Endothelial cell of hepatic sinusoid (primary cell): ENCODE data around the gene ZC2HC1B.

ENCODE experiments used
- in situ Hi-C: cut with HindIII; loops from 2 replicates; pipeline ENCODE4 v1.10.0; 2017; ENCODE audit warnings: low sequenced_read_pairs

The ZC2HC1B gene

DNA sequence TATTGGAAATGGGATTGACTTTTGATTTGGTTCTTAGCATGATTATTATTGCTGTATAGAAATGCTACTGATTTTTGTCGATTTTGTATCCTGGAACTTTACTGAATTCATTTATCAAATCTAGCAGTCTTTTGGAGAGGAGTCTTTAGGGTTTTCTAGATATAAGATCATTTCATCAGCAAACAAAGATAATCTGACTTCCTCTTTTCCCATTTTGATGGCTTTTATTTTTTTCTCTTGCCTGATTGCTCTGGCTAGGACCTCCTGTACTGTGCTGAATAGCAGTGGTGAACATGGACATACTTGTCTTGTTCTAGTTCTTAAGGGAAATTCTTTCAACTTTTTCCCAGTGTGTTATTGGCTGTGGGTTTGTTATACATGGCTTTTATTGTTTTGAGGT lies 64.6 kb downstream of the ZC2HC1B start:
- in situ Hi-C loops = no loop called here

- in situ Hi-C loops = no loop called here
These were observed 65.7 kb downstream of the ZC2HC1B start for GRCh38 chr6:143929975-143930374.

GRCh38 chr6:143934331-143934730 lies 70.1 kb downstream of the ZC2HC1B start:
- in situ Hi-C loops = no loop called here

- in situ Hi-C loops = no loop called here
These were observed 70.6 kb downstream of the ZC2HC1B start for GRCh38 chr6:143934867-143935266.

DNA sequence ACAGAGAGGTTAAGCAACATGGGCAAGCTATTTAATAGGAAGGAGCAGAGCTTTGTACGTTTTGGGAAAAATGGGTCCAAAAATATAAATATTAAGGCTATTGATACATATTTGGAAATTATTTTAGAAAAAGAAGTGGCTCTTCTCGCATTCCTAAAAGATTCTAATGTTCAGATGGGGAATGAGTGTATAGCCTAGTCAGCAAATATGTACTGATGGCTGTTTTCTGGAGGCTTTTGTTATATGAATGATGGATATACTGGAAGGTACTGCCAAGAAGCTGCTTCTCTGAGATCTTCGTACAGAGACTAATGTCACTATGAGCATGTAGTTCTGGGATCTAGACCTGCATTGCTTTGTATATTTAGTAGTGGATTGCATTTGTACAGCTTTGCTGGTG lies 72.1 kb downstream of the ZC2HC1B start:
- in situ Hi-C loops = no loop called here

GRCh38 chr6:143936778-143937667 lies 72.7 kb downstream of the ZC2HC1B start:
- in situ Hi-C loops = no loop called here

- in situ Hi-C loops = no loop called here
These were observed 73.3 kb downstream of the ZC2HC1B start for GRCh38 chr6:143937668-143937970.

DNA sequence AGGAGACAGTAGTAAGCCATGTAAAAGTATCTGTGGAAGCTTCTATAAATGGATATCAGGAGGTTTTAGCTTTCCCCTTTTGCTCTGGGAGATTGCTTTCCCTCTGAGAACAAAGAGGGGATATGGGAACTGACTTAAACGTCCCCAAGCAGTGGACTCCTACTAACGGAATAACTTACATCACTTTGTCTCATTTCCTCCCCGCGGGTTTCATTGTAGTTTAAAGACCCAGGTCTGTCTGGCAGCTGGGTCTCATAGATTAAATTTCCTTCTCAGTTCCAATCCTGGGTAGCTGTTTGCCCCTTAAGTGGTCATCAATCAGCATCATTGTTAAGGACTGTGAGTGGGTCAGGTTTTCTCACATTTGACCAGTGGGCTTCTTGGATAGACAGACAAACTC lies 75.1 kb downstream of the ZC2HC1B start:
- in situ Hi-C loops = no loop called here

- in situ Hi-C loops = loop anchor here (10.0 kb wide), 1 partner anchor 65 kb away; the partner anchor contains the start of gene PLAGL1
These were observed 75.8 kb downstream of the ZC2HC1B start for GRCh38 chr6:143940011-143940597.

DNA sequence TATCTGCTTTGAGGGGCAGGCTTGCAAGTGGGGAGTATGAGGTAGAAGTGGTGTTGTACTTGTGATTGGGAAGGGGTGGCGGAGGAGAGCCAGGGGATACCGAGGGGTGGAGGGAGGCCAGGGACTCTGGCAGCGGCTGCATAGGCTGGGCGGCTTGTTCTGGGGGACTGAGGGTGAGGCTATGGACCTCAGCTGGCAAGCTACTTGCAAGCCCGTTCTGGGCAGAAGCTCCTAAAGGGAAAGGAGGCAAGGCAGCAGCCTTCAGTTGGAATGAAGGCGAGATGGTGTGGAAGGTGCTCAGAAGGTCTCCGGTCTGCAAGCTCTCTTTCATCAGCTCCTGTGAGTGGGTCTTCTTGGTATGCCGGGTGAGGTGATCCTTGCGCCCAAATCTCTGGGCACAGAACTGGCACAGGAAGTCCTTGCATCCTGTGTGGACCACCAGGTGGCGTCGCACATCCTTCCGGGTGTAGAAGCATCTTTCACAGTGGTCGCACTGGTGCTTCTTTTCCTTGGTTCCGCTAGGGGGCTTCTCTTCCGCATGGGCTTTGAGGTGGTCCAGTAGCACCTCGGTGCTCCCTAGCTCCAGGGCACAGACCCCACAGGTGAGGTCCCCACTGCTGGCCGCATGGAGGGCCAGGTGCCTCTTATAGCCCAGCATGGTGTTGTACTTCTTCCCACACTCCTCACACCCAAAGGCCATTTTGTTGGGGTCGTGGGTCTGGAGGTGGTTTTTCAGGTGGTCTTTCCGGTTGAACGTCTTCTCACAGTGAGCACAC lies 77.8 kb downstream of the ZC2HC1B start:
- in situ Hi-C loops = loop anchor here (10.0 kb wide), 1 partner anchor 63 kb away; the partner anchor contains the start of gene PLAGL1

DNA sequence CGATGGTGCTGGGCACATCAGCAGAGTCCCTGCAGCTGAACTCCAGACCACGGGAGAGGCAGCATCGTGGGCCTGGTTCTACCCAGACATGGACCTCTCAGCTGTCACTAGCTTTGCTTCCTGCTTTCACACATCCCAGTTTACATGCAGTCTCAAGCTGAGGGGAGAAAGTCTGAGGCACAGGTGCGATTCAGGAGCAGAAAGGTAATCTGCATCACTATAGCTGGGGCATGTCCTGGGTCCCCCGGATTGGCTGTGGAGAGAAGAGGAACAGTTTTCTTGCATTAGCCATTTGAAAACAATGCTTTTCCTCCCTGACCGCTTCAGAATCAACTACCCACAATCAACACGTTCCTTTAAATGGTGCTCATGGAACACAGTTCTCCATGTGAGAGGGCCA lies 83.9 kb downstream of the ZC2HC1B start:
- in situ Hi-C loops = loop anchor here (10.0 kb wide), 1 partner anchor 57 kb away; the partner anchor contains the start of gene PLAGL1

DNA sequence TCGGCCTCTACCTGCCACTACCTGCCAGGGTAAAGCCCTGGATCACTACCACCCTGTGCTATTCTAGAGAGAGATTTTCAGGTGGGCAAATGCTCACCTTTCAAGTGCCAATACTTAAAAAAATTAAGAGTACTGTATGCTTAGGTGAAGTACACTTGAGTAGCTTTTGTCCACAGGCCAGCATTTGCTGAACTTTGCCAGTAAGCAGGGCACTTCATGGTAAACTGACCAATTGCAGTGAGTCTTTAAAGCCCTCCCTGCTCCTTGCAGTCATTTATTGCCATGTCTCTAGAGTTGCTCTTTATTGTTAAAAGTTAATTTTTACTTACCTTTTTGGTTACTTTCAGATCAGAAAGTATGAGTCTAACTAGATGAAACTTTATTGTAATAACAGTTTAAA lies 85.3 kb downstream of the ZC2HC1B start:
- in situ Hi-C loops = loop anchor here (10.0 kb wide), 1 partner anchor 55 kb away; the partner anchor contains the start of gene PLAGL1

DNA sequence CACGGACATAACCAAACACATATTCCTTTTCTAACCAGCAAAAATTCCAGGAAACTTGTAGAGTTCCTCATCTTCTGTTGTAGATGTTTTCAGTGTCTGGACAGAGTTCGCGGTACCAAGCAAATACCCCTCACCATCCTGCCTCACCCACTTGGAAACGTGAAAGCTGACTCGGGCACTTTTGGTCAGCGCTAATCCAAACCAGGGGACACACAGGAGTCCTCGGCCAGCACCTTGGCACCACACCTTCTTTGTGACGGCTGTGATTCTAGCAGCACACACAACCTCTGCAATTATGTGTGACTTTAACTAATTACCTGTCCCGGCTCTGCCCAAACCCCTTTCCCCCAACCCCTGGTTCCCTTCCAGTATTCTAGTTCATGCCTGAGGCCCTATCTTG lies 85.7 kb downstream of the ZC2HC1B start:
- in situ Hi-C loops = loop anchor here (10.0 kb wide), 1 partner anchor 55 kb away; the partner anchor contains the start of gene PLAGL1

DNA sequence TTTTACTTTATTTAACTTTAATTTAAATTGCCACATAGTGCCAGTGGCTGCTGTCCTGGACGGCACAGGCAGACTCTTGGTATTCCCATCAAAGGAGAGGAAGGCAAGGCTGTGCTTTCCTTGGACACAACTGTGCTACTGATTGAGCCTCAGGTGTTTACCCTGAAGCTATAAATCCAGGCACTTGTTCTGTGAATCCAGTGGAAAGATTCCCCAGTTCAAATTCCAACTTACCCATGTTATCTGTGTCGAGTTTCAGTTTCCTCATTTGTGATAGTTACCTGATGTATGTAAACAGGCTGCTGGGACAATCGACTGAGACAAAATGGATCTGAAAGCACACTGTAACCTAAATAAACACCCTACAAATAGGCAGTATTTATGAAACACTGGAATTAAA lies 86.6 kb downstream of the ZC2HC1B start:
- in situ Hi-C loops = no loop called here

GRCh38 chr6:143952060-143952778 lies 87.9 kb downstream of the ZC2HC1B start:
- in situ Hi-C loops = no loop called here

DNA sequence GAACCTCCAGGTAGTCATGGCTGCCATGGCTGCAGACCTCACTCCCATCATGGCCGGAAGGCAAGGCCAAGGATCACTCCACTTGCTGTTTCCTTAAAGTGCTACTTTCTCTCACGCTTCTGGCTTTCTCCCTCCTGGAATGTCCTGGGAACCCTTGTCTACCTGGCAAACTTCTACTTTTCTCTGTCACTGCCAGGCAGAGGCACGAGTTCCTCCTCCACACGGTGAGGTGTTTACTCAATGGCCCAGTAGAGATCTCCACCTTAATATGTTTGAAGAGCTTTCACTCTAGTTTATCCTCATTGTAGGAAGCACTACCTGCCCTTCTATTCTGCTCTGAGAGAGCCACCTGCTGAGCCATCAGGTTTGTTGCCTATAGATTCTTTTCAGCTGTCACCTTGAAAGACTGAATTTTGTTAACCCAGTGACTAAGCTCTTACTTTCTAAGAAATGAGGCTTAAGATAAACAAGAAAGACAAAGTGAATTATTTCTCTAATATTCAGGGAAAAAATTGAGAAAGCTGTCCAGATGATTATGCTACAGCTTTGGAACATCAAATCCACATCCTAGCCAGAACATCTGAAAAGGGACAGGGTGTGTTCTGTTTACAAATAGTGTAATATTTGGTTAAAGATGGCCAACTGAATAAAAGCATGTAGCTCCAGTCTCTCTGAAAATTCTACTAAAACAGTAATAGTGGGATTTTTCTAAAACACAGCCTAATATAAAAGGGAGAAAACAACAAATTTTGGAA lies 88.8 kb downstream of the ZC2HC1B start:
- in situ Hi-C loops = no loop called here

GRCh38 chr6:143953922-143954321 lies 89.6 kb downstream of the ZC2HC1B start:
- in situ Hi-C loops = no loop called here

DNA sequence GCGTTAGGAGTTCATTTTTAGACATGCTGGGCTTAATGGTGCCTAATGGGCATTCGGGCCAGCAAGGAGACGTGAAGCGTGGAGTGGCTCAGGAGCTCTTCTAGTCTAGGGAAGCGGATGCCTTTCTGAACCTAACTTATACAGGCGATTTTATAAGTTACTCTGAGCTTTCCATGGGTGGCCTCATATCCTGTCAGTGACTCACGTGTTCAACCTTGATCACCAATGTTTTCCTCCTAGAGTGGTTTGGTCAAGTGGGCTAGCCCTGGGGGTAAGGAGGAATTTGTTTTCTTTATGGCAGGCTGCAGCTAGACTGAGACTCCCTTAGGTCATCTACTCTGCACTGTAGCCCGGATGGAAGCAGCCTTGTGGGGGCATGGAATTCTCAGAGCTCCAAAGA lies 91.7 kb downstream of the ZC2HC1B start:
- in situ Hi-C loops = no loop called here

DNA sequence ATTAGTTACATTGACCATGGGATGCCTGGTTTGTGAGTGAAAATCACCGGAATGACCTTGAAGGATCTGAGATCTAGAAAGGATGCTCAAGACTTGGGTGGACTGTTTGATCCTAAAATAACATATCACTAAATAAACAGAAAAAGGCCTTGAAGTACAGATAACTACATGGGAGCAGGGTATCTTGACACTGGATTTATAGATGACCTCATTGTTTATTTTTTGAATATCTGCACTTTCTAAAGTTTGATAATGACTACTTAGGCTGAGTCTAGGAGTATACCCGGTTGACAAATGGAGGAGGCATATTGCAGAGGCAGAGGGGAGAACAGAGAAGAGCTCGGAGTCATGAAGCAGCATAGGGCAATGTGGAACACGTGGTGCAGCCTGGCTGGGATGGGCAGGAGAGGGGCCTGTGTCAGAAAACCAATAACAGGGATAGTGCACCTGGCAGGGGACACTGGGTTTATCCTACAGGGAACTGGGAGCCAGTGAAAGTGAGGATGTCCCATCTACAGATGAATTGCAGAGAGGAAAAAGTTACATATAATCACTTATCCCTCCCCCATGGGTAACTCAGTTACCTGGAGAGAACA lies 93.5 kb downstream of the ZC2HC1B start:
- in situ Hi-C loops = no loop called here
